Measurements from ENCODE around the gene UNC5CL.

UNC5CL gene

DNA sequence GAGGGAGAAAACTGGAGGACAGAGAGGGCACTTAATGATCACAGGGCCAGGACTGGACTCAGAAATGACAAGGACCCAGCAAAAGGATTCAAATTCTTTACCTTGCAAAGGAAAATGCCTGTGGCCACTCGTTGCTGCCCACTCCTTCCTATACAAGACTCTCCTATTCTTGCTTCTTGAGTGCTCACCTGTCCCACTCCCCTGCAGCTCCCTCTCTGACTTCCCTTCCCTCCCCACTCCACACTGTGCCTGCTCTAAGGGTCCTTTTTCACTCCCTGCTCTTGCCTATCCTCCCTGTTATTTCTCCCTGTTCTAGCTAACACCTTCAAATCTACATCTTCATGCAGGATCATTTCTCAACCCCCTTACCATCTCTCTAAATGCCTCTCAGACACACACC is 56.1 kb downstream of the UNC5CL start:
- H3K27ac ChIP-seq (replicated peaks), result no peak overlapping the region

DNA sequence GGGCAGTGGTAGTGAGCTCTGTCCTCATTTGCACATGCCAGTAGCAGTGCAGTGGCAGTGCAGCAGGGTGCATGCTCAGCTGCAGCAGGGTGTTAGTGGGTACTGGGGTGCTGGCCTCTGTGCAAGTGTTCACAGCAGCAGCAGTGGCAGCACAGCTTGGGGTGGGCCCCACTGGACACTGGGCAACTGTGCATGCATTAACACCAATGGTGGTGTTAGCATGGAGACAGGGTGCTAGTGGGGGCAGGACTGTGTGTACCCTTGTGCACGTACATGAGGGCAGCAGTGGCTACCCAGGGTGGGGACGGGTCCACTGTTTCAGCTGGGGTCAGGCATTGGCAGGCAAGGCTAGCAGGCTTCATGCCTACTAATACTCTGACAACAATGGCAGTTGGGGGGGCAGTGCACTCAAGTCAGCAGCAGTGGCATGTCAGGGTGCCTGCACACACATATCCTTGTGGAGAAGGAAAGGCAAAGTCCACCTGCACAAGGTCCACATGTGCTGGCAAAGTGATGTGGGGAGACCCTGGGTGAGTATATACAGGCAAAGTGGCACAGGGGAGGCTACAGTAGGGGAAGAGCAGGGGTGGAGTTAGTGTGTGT is 60.2 kb downstream of the UNC5CL start:
- TF ChIP-seq, protein P1, sequence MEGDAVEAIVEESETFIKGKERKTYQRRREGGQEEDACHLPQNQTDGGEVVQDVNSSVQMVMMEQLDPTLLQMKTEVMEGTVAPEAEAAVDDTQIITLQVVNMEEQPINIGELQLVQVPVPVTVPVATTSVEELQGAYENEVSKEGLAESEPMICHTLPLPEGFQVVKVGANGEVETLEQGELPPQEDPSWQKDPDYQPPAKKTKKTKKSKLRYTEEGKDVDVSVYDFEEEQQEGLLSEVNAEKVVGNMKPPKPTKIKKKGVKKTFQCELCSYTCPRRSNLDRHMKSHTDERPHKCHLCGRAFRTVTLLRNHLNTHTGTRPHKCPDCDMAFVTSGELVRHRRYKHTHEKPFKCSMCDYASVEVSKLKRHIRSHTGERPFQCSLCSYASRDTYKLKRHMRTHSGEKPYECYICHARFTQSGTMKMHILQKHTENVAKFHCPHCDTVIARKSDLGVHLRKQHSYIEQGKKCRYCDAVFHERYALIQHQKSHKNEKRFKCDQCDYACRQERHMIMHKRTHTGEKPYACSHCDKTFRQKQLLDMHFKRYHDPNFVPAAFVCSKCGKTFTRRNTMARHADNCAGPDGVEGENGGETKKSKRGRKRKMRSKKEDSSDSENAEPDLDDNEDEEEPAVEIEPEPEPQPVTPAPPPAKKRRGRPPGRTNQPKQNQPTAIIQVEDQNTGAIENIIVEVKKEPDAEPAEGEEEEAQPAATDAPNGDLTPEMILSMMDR (IDR thresholded peaks at IDR 0.05; ENCODE audit: insufficient read depth, low read length), result no peak
- TF ChIP-seq GABPA (IDR thresholded peaks at IDR 0.05; ENCODE audit: low read depth) (no peak), POLR2AphosphoS5 (IDR thresholded peaks at IDR 0.05; ENCODE audit: low read depth) (no peak), SPI1 (IDR thresholded peaks at IDR 0.05; ENCODE audit: borderline replicate concordance, low read depth) (no peak)
- TF ChIP-seq, protein P2, sequence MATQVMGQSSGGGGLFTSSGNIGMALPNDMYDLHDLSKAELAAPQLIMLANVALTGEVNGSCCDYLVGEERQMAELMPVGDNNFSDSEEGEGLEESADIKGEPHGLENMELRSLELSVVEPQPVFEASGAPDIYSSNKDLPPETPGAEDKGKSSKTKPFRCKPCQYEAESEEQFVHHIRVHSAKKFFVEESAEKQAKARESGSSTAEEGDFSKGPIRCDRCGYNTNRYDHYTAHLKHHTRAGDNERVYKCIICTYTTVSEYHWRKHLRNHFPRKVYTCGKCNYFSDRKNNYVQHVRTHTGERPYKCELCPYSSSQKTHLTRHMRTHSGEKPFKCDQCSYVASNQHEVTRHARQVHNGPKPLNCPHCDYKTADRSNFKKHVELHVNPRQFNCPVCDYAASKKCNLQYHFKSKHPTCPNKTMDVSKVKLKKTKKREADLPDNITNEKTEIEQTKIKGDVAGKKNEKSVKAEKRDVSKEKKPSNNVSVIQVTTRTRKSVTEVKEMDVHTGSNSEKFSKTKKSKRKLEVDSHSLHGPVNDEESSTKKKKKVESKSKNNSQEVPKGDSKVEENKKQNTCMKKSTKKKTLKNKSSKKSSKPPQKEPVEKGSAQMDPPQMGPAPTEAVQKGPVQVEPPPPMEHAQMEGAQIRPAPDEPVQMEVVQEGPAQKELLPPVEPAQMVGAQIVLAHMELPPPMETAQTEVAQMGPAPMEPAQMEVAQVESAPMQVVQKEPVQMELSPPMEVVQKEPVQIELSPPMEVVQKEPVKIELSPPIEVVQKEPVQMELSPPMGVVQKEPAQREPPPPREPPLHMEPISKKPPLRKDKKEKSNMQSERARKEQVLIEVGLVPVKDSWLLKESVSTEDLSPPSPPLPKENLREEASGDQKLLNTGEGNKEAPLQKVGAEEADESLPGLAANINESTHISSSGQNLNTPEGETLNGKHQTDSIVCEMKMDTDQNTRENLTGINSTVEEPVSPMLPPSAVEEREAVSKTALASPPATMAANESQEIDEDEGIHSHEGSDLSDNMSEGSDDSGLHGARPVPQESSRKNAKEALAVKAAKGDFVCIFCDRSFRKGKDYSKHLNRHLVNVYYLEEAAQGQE (IDR thresholded peaks at IDR 0.05; ENCODE audit: insufficient replicate concordance, low read depth), result no peak

More for the DNA sequence above, 56.1 kb downstream of the UNC5CL start:
- DNase-seq (ENCODE audit: low read depth in 1 of 2, low spot score in 1 of 2), result no peak
- H3K27me3 ChIP-seq (ENCODE audit: insufficient read depth, poor library complexity, severe bottlenecking), result peaks cover 8% of the 10 kb centered on the region
- H3K4me3 ChIP-seq (replicated peaks; ENCODE audit: insufficient read depth, low read length), result no peak overlapping the region
- TF ChIP-seq SPI1 (IDR thresholded peaks at IDR 0.05; ENCODE audit: borderline replicate concordance, low read depth) (no peak), GABPA (IDR thresholded peaks at IDR 0.05; ENCODE audit: low read depth) (no peak), POLR2AphosphoS5 (IDR thresholded peaks at IDR 0.05; ENCODE audit: low read depth) (no peak)
- TF ChIP-seq, protein P1 (IDR thresholded peaks at IDR 0.05; ENCODE audit: insufficient read depth, low read length), result no peak
- TF ChIP-seq, protein P2 (IDR thresholded peaks at IDR 0.05; ENCODE audit: insufficient replicate concordance, low read depth), result no peak

DNA sequence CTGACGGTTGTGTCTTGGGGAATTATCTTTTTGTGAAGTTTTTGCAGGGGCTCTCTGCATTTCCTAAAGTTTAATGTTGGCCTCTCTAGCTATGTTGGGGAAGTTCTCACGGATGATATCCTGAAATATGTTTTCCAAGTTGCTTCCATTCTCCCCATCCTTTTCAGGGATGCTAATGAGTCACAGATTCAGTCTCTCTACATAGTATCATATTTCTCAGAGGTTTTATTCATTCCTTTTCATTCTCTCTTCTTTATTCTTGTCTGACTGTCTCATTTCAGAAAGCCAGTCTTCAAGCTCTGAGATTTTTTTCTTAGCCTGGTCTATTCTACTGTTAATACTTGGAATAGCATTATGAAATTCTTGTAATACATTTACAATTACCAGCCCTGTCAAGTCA is 61.3 kb downstream of the UNC5CL start:
- TF ChIP-seq GABPA (IDR thresholded peaks at IDR 0.05; ENCODE audit: low read depth) (no peak), POLR2AphosphoS5 (IDR thresholded peaks at IDR 0.05; ENCODE audit: low read depth) (no peak), SPI1 (IDR thresholded peaks at IDR 0.05; ENCODE audit: borderline replicate concordance, low read depth) (no peak)
- TF ChIP-seq, protein P1 (IDR thresholded peaks at IDR 0.05; ENCODE audit: insufficient read depth, low read length), result no peak
- TF ChIP-seq, protein P2 (IDR thresholded peaks at IDR 0.05; ENCODE audit: insufficient replicate concordance, low read depth), result no peak
- H3K27me3 ChIP-seq (ENCODE audit: insufficient read depth, poor library complexity, severe bottlenecking), result peaks cover 5% of the 10 kb centered on the region
- H3K27ac ChIP-seq (replicated peaks), result no peak overlapping the region
- no peak for DNase-seq (ENCODE audit: low read depth in 1 of 2, low spot score in 1 of 2)
- no peak overlapping the region for H3K4me3 ChIP-seq (replicated peaks; ENCODE audit: insufficient read depth, low read length)

More for the DNA sequence above, 60.2 kb downstream of the UNC5CL start:
- no peak overlapping the region for H3K4me3 ChIP-seq (replicated peaks; ENCODE audit: insufficient read depth, low read length)
- DNase-seq (ENCODE audit: low read depth in 1 of 2, low spot score in 1 of 2), result no peak
- H3K27ac ChIP-seq (replicated peaks), result no peak overlapping the region
- H3K27me3 ChIP-seq (ENCODE audit: insufficient read depth, poor library complexity, severe bottlenecking), result peaks cover 5% of the 10 kb centered on the region
